HG03521 (cell line): ENCODE data around the gene RSPH10B.
"Not testable (repeated sequence)": the region's sequence is repeated elsewhere in the genome, so short reads cannot be mapped to it uniquely, and the experiment has no call there.

ENCODE experiments used
- ATAC-seq: cut with Tn5 transposase; IDR thresholded peaks from one replicate; pipeline ENCODE4 v1.9.1; 2021; ENCODE audit warnings: mild to moderate bottlenecking, moderate library complexity; ENCODE audit not compliant: unreplicated experiment

Gene RSPH10B

DNA sequence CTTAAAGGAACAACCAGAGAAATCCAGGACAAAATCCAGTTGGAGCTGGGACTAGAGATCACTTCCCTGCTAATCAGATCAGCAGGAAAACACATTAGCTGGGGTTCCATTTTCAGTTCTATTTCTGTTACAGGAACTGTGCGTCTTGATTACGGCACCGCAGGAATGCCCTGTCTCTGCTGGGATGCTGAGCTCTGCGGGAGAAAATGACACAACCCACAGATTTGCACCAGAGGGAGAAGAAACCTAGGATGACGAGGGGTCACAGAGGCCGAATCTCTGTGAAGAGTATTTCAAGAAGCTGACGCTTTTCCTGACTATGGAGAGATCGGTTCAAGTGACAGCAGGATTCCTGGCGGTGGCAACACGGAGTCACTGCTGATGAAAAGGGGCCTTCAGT is 40.2 kb downstream of the RSPH10B start:
- not testable (repeated sequence) for ATAC-seq

DNA sequence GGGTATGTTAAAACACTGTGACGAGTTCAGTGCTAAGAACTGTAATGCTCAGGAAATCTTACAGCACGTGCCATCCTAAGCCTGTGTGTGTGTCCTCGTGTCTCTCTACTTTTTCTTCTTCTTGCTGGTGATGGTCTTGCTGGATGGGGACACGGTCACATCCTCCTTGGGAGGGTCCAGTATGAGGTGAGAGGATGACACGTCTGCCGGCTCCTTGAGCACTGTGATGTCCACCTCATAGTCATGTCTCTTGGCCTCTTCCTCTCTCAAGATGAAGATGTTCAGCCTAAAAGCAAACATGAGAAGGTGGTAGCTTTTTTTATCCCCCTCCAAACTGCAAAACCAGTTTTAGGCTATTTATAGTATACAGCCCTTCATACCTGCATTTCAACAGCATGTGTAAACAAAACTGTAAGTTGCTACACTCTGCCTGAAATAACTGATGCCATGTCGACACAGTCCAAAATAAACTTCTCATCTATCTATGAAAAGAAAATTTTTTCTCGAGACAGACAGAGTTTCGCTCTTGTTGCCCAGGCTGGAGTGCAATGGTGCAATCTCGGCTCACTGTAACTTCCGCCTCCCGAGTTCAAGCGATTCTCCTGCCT is 44.1 kb downstream of the RSPH10B start:
- not testable (repeated sequence) for ATAC-seq

- ATAC-seq: not testable (repeated sequence)
These were observed 45.9 kb downstream of the RSPH10B start for GRCh38 chr7:5924630-5925029.

DNA sequence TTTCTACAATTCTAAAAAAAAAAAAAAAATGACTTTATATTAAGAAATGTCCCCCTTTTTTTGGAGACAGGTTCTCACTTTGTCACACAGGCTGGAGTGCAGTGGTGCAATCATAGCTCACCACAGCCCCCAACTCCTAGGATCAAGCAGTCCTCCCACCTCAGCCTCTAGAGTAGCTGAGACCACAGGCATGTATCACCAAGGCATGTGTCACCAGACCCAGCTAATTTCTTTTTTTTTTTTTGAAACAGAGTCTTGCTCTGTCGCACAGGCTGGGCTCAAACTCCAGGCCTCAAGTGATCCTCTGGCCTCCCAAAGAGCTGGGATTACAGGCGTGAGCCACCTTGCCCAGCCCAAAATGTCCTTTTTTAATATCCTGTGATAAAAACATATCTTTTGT is 46.3 kb downstream of the RSPH10B start:
- not testable (repeated sequence) for ATAC-seq

- not testable (repeated sequence) for ATAC-seq
These were observed 54.0 kb downstream of the RSPH10B start for GRCh38 chr7:5916529-5916928.

DNA sequence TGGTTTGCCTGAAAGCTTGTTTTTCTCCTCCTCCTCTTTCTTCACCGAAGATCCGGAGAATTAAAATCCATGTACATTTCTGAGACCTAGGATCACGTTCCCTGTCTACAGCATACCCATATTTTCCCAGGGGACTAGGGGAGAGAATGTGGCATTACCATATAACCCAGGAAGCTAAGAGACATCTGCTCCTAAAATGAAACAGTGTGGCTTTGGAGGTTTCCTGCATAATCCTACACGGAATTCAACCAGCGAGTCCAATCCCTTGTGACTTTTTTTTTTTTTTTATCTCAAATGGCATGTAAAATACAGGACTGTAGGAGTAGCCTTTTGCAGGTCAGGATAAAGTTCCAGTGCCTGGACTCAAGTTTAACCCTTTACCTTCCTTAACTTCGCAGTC is 61.7 kb downstream of the RSPH10B start:
- not testable (repeated sequence) for ATAC-seq

DNA sequence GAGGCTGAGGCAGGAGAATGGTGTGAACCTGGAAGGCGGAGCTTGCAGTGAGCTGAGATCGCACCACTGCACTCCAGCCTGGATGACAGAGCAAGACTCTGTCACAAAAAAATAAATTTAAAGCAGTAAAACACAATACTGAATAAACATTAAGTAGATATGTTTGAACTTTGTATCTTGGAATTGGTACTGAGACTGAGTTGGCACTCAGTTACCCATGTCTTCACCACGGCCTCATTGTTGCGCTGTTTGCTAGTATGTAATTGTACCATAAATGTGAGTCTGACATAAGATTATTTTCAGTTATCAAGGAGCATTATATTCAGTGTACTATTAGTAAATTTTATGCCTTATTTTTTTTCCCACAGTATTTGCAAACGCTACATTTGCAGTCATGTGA is 65.8 kb downstream of the RSPH10B start:
- ATAC-seq: not testable (repeated sequence)

- not testable (repeated sequence) for ATAC-seq
These were observed 67.5 kb downstream of the RSPH10B start for GRCh38 chr7:5903002-5903401.

DNA sequence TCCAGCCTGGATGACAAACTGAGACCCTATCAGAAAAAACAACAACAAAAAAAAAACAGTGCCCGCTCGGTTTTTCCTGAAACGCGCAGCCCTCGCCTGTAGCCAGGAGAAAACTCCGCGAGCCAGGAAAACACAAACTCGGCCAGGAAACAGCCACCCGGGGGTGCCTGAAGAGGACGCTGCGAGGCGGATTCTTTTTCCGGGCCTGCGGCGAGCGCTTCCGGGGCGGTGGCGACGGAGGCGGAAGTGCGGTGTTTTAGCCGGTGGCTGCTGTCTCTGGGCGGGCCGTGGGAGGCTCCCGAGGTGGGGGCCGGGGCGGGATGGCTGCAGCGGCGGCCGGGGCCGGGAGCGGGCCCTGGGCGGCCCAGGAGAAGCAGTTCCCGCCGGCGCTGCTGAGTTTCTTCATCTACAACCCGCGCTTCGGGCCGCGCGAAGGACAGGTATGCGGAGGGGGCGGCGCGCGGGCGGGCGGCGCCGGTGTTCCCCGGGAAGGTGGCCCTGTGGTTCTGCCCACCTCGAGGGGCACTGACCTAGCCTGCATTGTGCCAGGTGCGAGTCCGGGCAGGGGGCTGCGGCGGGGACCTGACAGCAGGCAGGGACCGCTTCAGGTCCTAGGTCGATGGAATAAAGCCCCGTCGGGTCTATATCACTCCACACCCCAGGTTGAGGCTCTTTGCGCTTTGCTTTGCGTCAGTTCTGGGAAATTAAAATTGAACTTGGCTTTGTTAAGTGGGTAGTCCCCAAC is 71.8 kb downstream of the RSPH10B start, which contains the start of gene CCZ1:
CCZ1 (plus strand) TSS at position 254 of the 745 bp plus-strand sequence; CDS start at position 321, 67 bp downstream.
- peak; percentile 87 for ATAC-seq

GRCh38 chr7:5897369-5897919 is 73.0 kb downstream of the RSPH10B start:
- ATAC-seq: not testable (repeated sequence)

- ATAC-seq: no peak
These were observed 78.0 kb downstream of the RSPH10B start for GRCh38 chr7:5892498-5892897.

- ATAC-seq: not testable (repeated sequence)
These were observed 80.2 kb downstream of the RSPH10B start for GRCh38 chr7:5890244-5890643.

- not testable (repeated sequence) for ATAC-seq
These were observed 82.5 kb downstream of the RSPH10B start for GRCh38 chr7:5888021-5888420.

- ATAC-seq: not testable (repeated sequence)
These were observed 86.1 kb downstream of the RSPH10B start for GRCh38 chr7:5884431-5884830.

DNA sequence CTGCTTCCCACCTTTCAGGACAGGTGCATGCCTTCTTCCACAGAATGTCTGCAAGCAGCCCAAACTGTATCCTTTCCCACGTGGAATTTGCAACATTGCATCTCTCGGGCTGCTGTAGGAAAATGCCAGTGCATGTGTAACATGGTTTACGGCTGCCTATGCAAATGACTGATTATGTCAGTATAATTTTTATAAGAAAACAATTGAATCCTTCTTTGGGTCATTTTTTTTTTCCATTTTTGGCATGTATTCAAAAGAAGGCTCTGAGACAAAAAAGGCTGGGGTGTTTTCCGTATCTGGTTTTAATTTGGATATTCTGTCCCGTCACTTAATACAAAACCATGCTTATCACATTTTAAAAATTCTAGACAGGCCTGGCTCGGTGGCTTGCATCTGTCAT is 90.4 kb downstream of the RSPH10B start:
- ATAC-seq: not testable (repeated sequence)

DNA sequence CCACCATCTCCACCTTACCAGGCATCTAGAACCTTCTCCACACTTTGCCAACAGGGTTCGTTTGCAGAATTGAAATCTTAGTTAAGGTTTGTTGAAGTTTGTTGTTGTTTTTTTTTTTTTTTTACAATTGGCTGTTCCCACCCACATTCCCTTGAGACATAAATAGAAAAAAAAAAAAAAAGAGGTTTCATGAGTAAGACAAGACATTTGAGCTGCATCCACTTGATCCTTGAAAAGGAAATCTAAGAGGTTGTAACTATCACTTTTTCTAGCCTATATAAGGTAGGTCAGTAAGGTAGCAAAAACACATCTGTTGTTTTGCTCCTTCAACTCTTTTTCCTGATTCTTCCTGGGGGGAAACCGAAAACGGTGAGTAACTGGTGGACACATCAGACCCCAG is 90.9 kb downstream of the RSPH10B start:
- ATAC-seq: not testable (repeated sequence)
